HCT116 (cell line): ENCODE measurements around the gene HLA-DOA. TPM values are rescaled to one million over a fixed set of nuclear protein-coding genes. Genes with fewer than 3 reads are reported as not detected.

ENCODE experiments used
- ATAC-seq: fragments of 200-7000 bp; cut with Tn5 transposase; 2 replicates; pipeline ENCODE4 v1.9.1; 2020; ENCODE audit warnings: mild to moderate bottlenecking, moderate library complexity
- BruUV-seq: library from RNA; stranded (reverse); fragments of 400-500 nt; replicated peaks from 2 replicates; lab custom pipeline; 2021; lab: Mats Ljungman, UMichigan
- CTCF ChIA-PET: fragments of 300-600 bp; sonication (Branson Sonifier 250); formaldehyde crosslinking; loops from one replicate; lab custom pipeline; 2021; ENCODE audit warnings: antibody characterized with exemption; lab: Charles Lee
- POLR2A ChIA-PET: fragments of 300-600, 350-600 bp; sonication (Branson Sonifier 250); formaldehyde crosslinking; loops from one replicate; lab custom pipeline; 2021; ENCODE audit warnings: antibody characterized with exemption; lab: Charles Lee
- RAD21 ChIA-PET, 2 experiments: fragments of 300-600 bp; sonication (Branson Sonifier 250); formaldehyde crosslinking; loops; one replicate each; lab custom pipeline; 2023; ENCODE audit warnings: low total read pairs in 2 of 2; ENCODE audit not compliant: uncharacterized antibody in 2 of 2, unreplicated experiment in 2 of 2, low non-redundant PET in 1 of 2; lab: Charles Lee
- DNase-seq: peaks from one replicate; pipeline ENCODE4 v3.0.0-alpha.2; 2010; ENCODE audit warnings: low read depth, low spot score
- H2AFZ ChIP-seq: fragments of 200-600 bp; shearing (Covaris generic), sonication (generic); 2 replicates; pipeline ENCODE4 v1.6.1; 2017; ENCODE audit warnings: low read depth, mixed run types, mixed read lengths, antibody characterized with exemption, low read length; ENCODE audit not compliant: poor library complexity, severe bottlenecking
- H3K27ac ChIP-seq: 2 replicates; pipeline ENCODE4 v1.5.1; 2012; ENCODE audit warnings: low read depth, low read length
- H3K27me3 ChIP-seq: fragments of 200-600 bp; sonication (generic); 2 replicates; pipeline ENCODE4 v1.6.1; 2016; ENCODE audit warnings: mixed run types, low read length, mixed read lengths; ENCODE audit not compliant: insufficient read depth
- H3K36me3 ChIP-seq, 2 experiments: fragments of 200-500 bp in 1 of 2; fragments of 200-600 bp in 1 of 2; sonication (Bioruptor generic) in 1 of 2; sonication (generic) in 1 of 2; 2 replicates each; pipeline versions ENCODE4 v1.5.1 to v1.6.1; 2014 to 2016; ENCODE audit warnings: low read length in 2 of 2, inconsistent platforms in 1 of 2, mixed read lengths in 1 of 2, mixed run types in 1 of 2; ENCODE audit not compliant: insufficient read depth in 2 of 2, control insufficient read depth in 1 of 2
- H3K4me1 ChIP-seq, 2 experiments: fragments of 200-600 bp in 1 of 2; sonication (generic) in 1 of 2; 2 replicates each; pipeline versions ENCODE4 v1.5.1 to v1.6.1; 2012 to 2017; ENCODE audit warnings: low read length in 2 of 2, inconsistent platforms in 1 of 2, mild to moderate bottlenecking in 1 of 2, mixed read lengths in 1 of 2, mixed run types in 1 of 2, moderate library complexity in 1 of 2; ENCODE audit not compliant: insufficient read depth in 2 of 2, control insufficient read depth in 1 of 2
- H3K4me2 ChIP-seq: fragments of 200-600 bp; sonication (generic); 2 replicates; pipeline ENCODE4 v1.6.1; 2017; ENCODE audit warnings: mixed run types, low read length, mixed read lengths
- H3K4me3 ChIP-seq, 2 experiments: fragments of 200-600 bp in 1 of 2; sonication (generic) in 1 of 2; replicated peaks in 1 of 2; 2 replicates each; pipeline ENCODE4 v1.5.1; 2011 to 2016; ENCODE audit warnings: low read length in 2 of 2, control low read depth in 1 of 2, low read depth in 1 of 2, mild to moderate bottlenecking in 1 of 2, mixed read lengths in 1 of 2, mixed run types in 1 of 2
- H3K79me2 ChIP-seq: fragments of 200-600 bp; sonication (generic); 2 replicates; pipeline ENCODE4 v1.6.1; 2017; ENCODE audit warnings: mild to moderate bottlenecking, mixed run types, low read length, moderate library complexity, mixed read lengths; ENCODE audit not compliant: insufficient read depth
- H3K9ac ChIP-seq: fragments of 200-600 bp; sonication (generic); 2 replicates; pipeline ENCODE4 v1.6.1; 2016; ENCODE audit warnings: low read length, mixed read lengths
- H3K9me2 ChIP-seq: fragments of 200-600 bp; sonication (generic), shearing (Covaris generic); 2 replicates; pipeline ENCODE4 v1.6.1; 2017; ENCODE audit warnings: mixed run types, mild to moderate bottlenecking, moderate library complexity; ENCODE audit not compliant: insufficient read depth
- H3K9me3 ChIP-seq, 2 experiments: fragments of 200-500 bp in 1 of 2; fragments of 200-600 bp in 1 of 2; sonication (Bioruptor generic) in 1 of 2; sonication (generic) in 1 of 2; 2 replicates each; pipeline ENCODE4 v1.6.1; 2014 to 2017; ENCODE audit warnings: low read length in 2 of 2, mixed read lengths in 2 of 2, inconsistent platforms in 1 of 2, low read depth in 1 of 2, mild to moderate bottlenecking in 1 of 2, mixed run types in 1 of 2, moderate library complexity in 1 of 2; ENCODE audit not compliant: control insufficient read depth in 1 of 2, insufficient read depth in 1 of 2
- H4K20me1 ChIP-seq: fragments of 200-600 bp; sonication (generic), shearing (Covaris generic); 2 replicates; pipeline ENCODE4 v1.6.1; 2017; ENCODE audit warnings: mixed run types, mild to moderate bottlenecking, moderate library complexity; ENCODE audit not compliant: insufficient read depth
- CBX3 ChIP-seq: IDR thresholded peaks from 2 replicates; pipeline ENCODE4 v1.6.1; 2012; ENCODE audit warnings: low read depth
- FOSL1 ChIP-seq: IDR thresholded peaks from 2 replicates; pipeline ENCODE4 v1.6.1; 2012; ENCODE audit warnings: low read depth
- JUND ChIP-seq: IDR thresholded peaks from 2 replicates; pipeline ENCODE4 v1.6.1; 2012
- POLR2A ChIP-seq: IDR thresholded peaks from 2 replicates; pipeline ENCODE4 v1.7.0; 2011; ENCODE audit warnings: borderline replicate concordance; ENCODE audit not compliant: insufficient read depth, insufficient read length; ENCODE audit errors: extremely low read depth
- POLR2AphosphoS5 ChIP-seq: IDR thresholded peaks from 2 replicates; pipeline ENCODE4 v1.6.1; 2011; ENCODE audit warnings: mild to moderate bottlenecking, low read depth, low read length, moderate library complexity
- SRF ChIP-seq: IDR thresholded peaks from 2 replicates; pipeline ENCODE4 v1.6.1; 2012; ENCODE audit warnings: low read depth
- YY1 ChIP-seq: IDR thresholded peaks from 2 replicates; pipeline ENCODE4 v1.6.1; 2011; ENCODE audit warnings: low read length, low read depth, moderate library complexity, mild to moderate bottlenecking; ENCODE audit not compliant: insufficient replicate concordance; ENCODE audit errors: extremely low read depth
- ZFX ChIP-seq: fragments of 450-650 bp; IDR thresholded peaks from 2 replicates; pipeline ENCODE4 v1.6.1; 2017
- ZNF274 ChIP-seq: fragments of 200-500 bp; sonication (Bioruptor generic); IDR thresholded peaks from 2 replicates; pipeline ENCODE4 v1.6.1; 2014; ENCODE audit warnings: mild to moderate bottlenecking, low read depth, low read length, inconsistent platforms
- intact Hi-C: fragments of 100-400 bp; cut with micrococcal nuclease; formaldehyde crosslinking; loops from 2 replicates; pipeline ENCODE4 v1.10.0; 2022
- total RNA-seq: library from RNA; stranded (reverse); gene quantifications from one replicate; pipeline ENCODE4 v1.2.1, GENCODE V29; 2021; ENCODE audit not compliant: unreplicated experiment
- TF ChIP-seq, protein P1 (sequence below): IDR thresholded peaks from 2 replicates; pipeline ENCODE4 v1.6.1; 2012
- TF ChIP-seq, protein P2 (sequence below): IDR thresholded peaks from 2 replicates; pipeline ENCODE4 v1.6.1; 2011; ENCODE audit warnings: mild to moderate bottlenecking, low read length, moderate library complexity; ENCODE audit not compliant: insufficient replicate concordance; ENCODE audit errors: extremely low read depth
- TF ChIP-seq, protein P3 (sequence below): IDR thresholded peaks from 2 replicates; pipeline ENCODE4 v1.6.1; 2012; ENCODE audit warnings: low read depth
- TF ChIP-seq, protein P4 (sequence below): IDR thresholded peaks from 2 replicates; pipeline ENCODE4 v1.6.1; 2012
- TF ChIP-seq, protein P5 (sequence below), 3 experiments: fragments of 200-600 bp in 1 of 3; sonication (generic) in 1 of 3; IDR thresholded peaks in 2 of 3; conservative IDR thresholded peaks in 1 of 3; 2 replicates each; pipeline ENCODE4 v1.5.1; 2012 to 2017; ENCODE audit warnings: low read depth in 2 of 3, low read length in 2 of 3, antibody characterized with exemption in 1 of 3, borderline replicate concordance in 1 of 3, control low read depth in 1 of 3, mild to moderate bottlenecking in 1 of 3, mixed read lengths in 1 of 3, mixed run types in 1 of 3, moderate library complexity in 1 of 3; ENCODE audit not compliant: insufficient read depth in 1 of 3

HLA-DOA gene
- total RNA-seq, 1 experiment from 2014 or later, result 0.39 TPM

DNA sequence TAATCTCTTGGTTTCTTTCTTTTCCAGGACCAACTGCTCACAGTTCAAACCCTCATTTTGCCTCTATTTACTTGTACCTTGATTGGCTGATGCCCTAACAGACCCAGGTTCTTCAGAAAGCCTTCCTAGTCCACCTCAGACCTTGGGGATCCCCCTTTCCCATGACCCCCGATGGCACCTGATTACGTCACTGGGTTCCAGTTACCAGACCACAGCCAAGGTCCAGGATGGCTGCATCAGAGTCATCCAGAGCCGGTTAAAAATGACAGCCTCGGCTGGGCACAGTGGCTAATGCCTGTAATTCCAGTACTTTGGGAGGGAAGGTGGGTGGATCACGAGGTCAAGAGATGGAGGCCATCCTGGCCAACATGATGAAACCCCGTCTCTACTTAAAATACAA, 4.5 kb downstream of the HLA-DOA start:
- intact Hi-C loops, result no loop called here
- TF ChIP-seq POLR2AphosphoS5 (no peak), ZFX (no peak), ZNF274 (no peak), POLR2A (no peak), YY1 (no peak), FOSL1 (no peak), SRF (no peak), CBX3 (no peak), JUND (no peak)
- TF ChIP-seq, protein P1, sequence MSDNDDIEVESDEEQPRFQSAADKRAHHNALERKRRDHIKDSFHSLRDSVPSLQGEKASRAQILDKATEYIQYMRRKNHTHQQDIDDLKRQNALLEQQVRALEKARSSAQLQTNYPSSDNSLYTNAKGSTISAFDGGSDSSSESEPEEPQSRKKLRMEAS, result no peak
- TF ChIP-seq, protein P2, sequence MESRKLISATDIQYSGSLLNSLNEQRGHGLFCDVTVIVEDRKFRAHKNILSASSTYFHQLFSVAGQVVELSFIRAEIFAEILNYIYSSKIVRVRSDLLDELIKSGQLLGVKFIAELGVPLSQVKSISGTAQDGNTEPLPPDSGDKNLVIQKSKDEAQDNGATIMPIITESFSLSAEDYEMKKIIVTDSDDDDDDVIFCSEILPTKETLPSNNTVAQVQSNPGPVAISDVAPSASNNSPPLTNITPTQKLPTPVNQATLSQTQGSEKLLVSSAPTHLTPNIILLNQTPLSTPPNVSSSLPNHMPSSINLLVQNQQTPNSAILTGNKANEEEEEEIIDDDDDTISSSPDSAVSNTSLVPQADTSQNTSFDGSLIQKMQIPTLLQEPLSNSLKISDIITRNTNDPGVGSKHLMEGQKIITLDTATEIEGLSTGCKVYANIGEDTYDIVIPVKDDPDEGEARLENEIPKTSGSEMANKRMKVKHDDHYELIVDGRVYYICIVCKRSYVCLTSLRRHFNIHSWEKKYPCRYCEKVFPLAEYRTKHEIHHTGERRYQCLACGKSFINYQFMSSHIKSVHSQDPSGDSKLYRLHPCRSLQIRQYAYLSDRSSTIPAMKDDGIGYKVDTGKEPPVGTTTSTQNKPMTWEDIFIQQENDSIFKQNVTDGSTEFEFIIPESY, result no peak
- TF ChIP-seq, protein P3, sequence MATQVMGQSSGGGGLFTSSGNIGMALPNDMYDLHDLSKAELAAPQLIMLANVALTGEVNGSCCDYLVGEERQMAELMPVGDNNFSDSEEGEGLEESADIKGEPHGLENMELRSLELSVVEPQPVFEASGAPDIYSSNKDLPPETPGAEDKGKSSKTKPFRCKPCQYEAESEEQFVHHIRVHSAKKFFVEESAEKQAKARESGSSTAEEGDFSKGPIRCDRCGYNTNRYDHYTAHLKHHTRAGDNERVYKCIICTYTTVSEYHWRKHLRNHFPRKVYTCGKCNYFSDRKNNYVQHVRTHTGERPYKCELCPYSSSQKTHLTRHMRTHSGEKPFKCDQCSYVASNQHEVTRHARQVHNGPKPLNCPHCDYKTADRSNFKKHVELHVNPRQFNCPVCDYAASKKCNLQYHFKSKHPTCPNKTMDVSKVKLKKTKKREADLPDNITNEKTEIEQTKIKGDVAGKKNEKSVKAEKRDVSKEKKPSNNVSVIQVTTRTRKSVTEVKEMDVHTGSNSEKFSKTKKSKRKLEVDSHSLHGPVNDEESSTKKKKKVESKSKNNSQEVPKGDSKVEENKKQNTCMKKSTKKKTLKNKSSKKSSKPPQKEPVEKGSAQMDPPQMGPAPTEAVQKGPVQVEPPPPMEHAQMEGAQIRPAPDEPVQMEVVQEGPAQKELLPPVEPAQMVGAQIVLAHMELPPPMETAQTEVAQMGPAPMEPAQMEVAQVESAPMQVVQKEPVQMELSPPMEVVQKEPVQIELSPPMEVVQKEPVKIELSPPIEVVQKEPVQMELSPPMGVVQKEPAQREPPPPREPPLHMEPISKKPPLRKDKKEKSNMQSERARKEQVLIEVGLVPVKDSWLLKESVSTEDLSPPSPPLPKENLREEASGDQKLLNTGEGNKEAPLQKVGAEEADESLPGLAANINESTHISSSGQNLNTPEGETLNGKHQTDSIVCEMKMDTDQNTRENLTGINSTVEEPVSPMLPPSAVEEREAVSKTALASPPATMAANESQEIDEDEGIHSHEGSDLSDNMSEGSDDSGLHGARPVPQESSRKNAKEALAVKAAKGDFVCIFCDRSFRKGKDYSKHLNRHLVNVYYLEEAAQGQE, result no peak
- TF ChIP-seq, protein P4, sequence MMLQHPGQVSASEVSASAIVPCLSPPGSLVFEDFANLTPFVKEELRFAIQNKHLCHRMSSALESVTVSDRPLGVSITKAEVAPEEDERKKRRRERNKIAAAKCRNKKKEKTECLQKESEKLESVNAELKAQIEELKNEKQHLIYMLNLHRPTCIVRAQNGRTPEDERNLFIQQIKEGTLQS, result no peak
- TF ChIP-seq, protein P5, sequence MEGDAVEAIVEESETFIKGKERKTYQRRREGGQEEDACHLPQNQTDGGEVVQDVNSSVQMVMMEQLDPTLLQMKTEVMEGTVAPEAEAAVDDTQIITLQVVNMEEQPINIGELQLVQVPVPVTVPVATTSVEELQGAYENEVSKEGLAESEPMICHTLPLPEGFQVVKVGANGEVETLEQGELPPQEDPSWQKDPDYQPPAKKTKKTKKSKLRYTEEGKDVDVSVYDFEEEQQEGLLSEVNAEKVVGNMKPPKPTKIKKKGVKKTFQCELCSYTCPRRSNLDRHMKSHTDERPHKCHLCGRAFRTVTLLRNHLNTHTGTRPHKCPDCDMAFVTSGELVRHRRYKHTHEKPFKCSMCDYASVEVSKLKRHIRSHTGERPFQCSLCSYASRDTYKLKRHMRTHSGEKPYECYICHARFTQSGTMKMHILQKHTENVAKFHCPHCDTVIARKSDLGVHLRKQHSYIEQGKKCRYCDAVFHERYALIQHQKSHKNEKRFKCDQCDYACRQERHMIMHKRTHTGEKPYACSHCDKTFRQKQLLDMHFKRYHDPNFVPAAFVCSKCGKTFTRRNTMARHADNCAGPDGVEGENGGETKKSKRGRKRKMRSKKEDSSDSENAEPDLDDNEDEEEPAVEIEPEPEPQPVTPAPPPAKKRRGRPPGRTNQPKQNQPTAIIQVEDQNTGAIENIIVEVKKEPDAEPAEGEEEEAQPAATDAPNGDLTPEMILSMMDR (IDR thresholded peaks at IDR 0.05 in 2 of 3, conservative IDR thresholded peaks at IDR 0.05 in 1 of 3; ENCODE audit: borderline replicate concordance in 1 of 3, insufficient read depth in 1 of 3, low read depth in 2 of 3, low read length in 2 of 3), result no peak
- Histone ChIP-seq H3K36me3 (no peaks in the 10 kb centered on the region), H2AFZ (no peak overlapping the region), H3K9me3 (no peaks in the 10 kb centered on the region), H3K27ac (no peak overlapping the region), H4K20me1 (no peaks in the 10 kb centered on the region), H3K9ac (no peak overlapping the region), H3K4me2 (no peak overlapping the region), H3K4me3 (no peak overlapping the region), H3K9me2 (no peaks in the 10 kb centered on the region), H3K4me1 (peaks cover 0 to 5% of the 10 kb centered on the region in 2 experiments; a peak in 1 of 4 replicates), H3K79me2 (no peaks in the 10 kb centered on the region), H3K27me3 (no peaks in the 10 kb centered on the region)
- no TSS peak for BruUV-seq
- RAD21 ChIA-PET, result no interaction called here
- POLR2A ChIA-PET, result no interaction called here
- ATAC-seq, result no peak
- DNase-seq, result no peak
- CTCF ChIA-PET, result no interaction called here
